Measurements from ENCODE around the gene GLI3. TPM values are rescaled to one million over a fixed set of nuclear protein-coding genes. Genes with fewer than 3 reads are reported as not detected.

Gene GLI3
- polyA plus RNA-seq, 1 of the 3 experiments (the other 2 are of a cell fraction) = 0.08 TPM

DNA sequence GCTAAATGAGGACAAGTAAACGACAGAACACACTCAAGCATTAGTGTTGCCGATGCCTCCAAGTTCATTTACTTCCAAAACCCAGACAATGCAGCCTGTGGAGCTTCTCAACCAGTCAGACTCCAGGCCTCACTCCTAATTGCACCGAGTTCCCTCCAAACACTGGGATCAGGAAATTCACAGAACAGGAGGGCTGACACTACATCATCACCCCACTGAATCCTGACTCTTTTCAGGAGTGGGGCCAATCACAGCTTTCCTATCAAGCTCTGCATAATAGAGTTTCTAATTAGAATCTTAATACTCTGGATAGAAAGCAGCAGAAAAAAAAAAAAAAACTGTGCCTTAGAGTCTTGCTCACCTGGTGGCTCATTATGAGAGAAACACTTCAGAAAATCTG, 103.7 kb downstream of the GLI3 start:
- TF ChIP-seq, protein P1, sequence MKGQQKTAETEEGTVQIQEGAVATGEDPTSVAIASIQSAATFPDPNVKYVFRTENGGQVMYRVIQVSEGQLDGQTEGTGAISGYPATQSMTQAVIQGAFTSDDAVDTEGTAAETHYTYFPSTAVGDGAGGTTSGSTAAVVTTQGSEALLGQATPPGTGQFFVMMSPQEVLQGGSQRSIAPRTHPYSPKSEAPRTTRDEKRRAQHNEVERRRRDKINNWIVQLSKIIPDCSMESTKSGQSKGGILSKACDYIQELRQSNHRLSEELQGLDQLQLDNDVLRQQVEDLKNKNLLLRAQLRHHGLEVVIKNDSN (IDR thresholded peaks at IDR 0.05; ENCODE audit: borderline replicate concordance, low read depth) = no peak
- no peak for TF ChIP-seq NFIC (IDR thresholded peaks at IDR 0.05; ENCODE audit: borderline replicate concordance)
- TF ChIP-seq SIN3A (IDR thresholded peaks at IDR 0.05; ENCODE audit: borderline replicate concordance, low read depth, low read length) = no peak
- TF ChIP-seq RAD21 (IDR thresholded peaks at IDR 0.05; ENCODE audit: low read length) = no peak
- no peak for TF ChIP-seq SMC3 (IDR thresholded peaks at IDR 0.05; ENCODE audit: low read depth, low read length)
- no peak for TF ChIP-seq YY1 (IDR thresholded peaks at IDR 0.05; ENCODE audit: low read depth)
- no peak overlapping the region for H3K4me3 ChIP-seq (ENCODE audit: low read depth in 2 of 2, low read length in 1 of 2)
- no peaks in the 10 kb centered on the region for H3F3A ChIP-seq (replicated peaks; ENCODE audit: insufficient read depth)
- no peak for DNase-seq
- H3K4me2 ChIP-seq = no peak overlapping the region
- no peaks in the 10 kb centered on the region for H3K79me2 ChIP-seq (ENCODE audit: insufficient read depth)
- H3K27ac ChIP-seq (ENCODE audit: low read depth in 2 of 2, low read length in 1 of 2) = no peak overlapping the region
- ChIA-PET CTCF (interaction anchor here (0.6 to 0.7 kb wide), 2 partner anchors 47 to 475 kb away, joined by 3 read pairs; no protein-coding TSS in a partner anchor), POLR2A (no interaction called here)
- no peaks in the 10 kb centered on the region for H4K20me1 ChIP-seq (ENCODE audit: insufficient read depth)
- H3K9me3 ChIP-seq = 0 out of 2 replicates have a peak, but pooled peaks cover 3% of the 10 kb centered on the region
- no peak overlapping the region for H3K9ac ChIP-seq
- H2AFZ ChIP-seq (ENCODE audit: low read depth) = no peak overlapping the region
- peaks cover 23% of the 10 kb centered on the region; the same call in 1 of the 2 replicates for H3K27me3 ChIP-seq (ENCODE audit: insufficient read depth)
- no peaks in the 10 kb centered on the region for H3K36me3 ChIP-seq (replicated peaks in 1 of 2; ENCODE audit: control insufficient read depth in 1 of 2, insufficient read depth in 2 of 2, low read length in 1 of 2)
- no peaks in the 10 kb centered on the region; a peak in 1 of 4 replicates for H3K4me1 ChIP-seq (ENCODE audit: control insufficient read depth in 1 of 2, insufficient read depth in 2 of 2, low read depth in 1 of 2, low read length in 1 of 2)
- no peaks in the 10 kb centered on the region for H3K9me2 ChIP-seq
- WGBS (ENCODE audit: low lambda C conversion rate) = 11% methylated on average over 3 of the region's 3 CpGs

DNA sequence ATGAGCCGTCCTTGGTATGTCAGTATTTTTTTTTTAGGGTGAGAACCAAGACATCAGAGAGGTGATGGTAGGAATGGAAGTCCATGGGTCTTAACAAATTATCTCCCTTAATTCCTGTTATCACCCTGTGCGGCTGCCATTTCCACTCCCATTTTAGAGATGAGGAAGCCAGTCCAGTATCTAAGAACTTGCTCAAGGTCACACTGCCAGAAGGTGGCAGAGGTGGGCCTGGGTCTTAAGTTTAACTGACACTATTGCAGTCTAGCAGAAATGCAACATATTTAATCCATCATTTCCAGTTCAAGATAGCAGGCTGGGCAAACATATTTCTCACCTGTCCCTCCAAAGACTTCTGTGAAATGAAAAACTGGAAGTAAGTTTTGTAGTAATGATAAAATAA, 108.3 kb downstream of the GLI3 start:
- no peak overlapping the region for H3K9ac ChIP-seq
- H3K9me3 ChIP-seq = 0 out of 2 replicates have a peak, but pooled peaks cover 3% of the 10 kb centered on the region
- peaks cover 26% of the 10 kb centered on the region; the same call in 1 of the 2 replicates for H3K27me3 ChIP-seq (ENCODE audit: insufficient read depth)
- H3K4me3 ChIP-seq (ENCODE audit: low read depth in 2 of 2, low read length in 1 of 2) = no peak overlapping the region
- no peaks in the 10 kb centered on the region for H3K36me3 ChIP-seq (replicated peaks in 1 of 2; ENCODE audit: control insufficient read depth in 1 of 2, insufficient read depth in 2 of 2, low read length in 1 of 2)
- WGBS (ENCODE audit: low lambda C conversion rate) = 40% methylated on average over 2 of the region's 2 CpGs
- H3F3A ChIP-seq (replicated peaks; ENCODE audit: insufficient read depth) = no peaks in the 10 kb centered on the region
- POLR2A ChIA-PET = no interaction called here
- no peak overlapping the region for H3K4me2 ChIP-seq
- H3K79me2 ChIP-seq (ENCODE audit: insufficient read depth) = no peaks in the 10 kb centered on the region
- no peaks in the 10 kb centered on the region for H4K20me1 ChIP-seq (ENCODE audit: insufficient read depth)
- CTCF ChIA-PET = no interaction called here
- H3K27ac ChIP-seq (ENCODE audit: low read depth in 2 of 2, low read length in 1 of 2) = no peak overlapping the region
- no peak for DNase-seq
- TF ChIP-seq, protein P2, sequence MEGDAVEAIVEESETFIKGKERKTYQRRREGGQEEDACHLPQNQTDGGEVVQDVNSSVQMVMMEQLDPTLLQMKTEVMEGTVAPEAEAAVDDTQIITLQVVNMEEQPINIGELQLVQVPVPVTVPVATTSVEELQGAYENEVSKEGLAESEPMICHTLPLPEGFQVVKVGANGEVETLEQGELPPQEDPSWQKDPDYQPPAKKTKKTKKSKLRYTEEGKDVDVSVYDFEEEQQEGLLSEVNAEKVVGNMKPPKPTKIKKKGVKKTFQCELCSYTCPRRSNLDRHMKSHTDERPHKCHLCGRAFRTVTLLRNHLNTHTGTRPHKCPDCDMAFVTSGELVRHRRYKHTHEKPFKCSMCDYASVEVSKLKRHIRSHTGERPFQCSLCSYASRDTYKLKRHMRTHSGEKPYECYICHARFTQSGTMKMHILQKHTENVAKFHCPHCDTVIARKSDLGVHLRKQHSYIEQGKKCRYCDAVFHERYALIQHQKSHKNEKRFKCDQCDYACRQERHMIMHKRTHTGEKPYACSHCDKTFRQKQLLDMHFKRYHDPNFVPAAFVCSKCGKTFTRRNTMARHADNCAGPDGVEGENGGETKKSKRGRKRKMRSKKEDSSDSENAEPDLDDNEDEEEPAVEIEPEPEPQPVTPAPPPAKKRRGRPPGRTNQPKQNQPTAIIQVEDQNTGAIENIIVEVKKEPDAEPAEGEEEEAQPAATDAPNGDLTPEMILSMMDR (IDR thresholded peaks at IDR 0.05) = no peak; the same call in 1 of the 2 replicates
- TF ChIP-seq GATA2 (CRISPR knock-in tag; IDR thresholded peaks at IDR 0.05) = no peak
- no peak for TF ChIP-seq NRF1 (IDR thresholded peaks at IDR 0.05; ENCODE audit: low read depth, low read length)
- TF ChIP-seq TAF1 (IDR thresholded peaks at IDR 0.05; ENCODE audit: borderline replicate concordance, low read depth, low read length) = no peak
- TF ChIP-seq NFIC (IDR thresholded peaks at IDR 0.05; ENCODE audit: borderline replicate concordance) = no peak
- no peak overlapping the region for H2AFZ ChIP-seq (ENCODE audit: low read depth)
- H3K4me1 ChIP-seq (ENCODE audit: control insufficient read depth in 1 of 2, insufficient read depth in 2 of 2, low read depth in 1 of 2, low read length in 1 of 2) = no peaks in the 10 kb centered on the region
- H3K9me2 ChIP-seq = no peaks in the 10 kb centered on the region

All from SK-N-SH (cell line).